BLaER1 (cell line): Measurements from ENCODE around the gene PTPRD.
A peak's percentile ranks its signal among the peaks of the same experiment; 100 is the strongest.

Experiments
- H3K27ac ChIP-seq: shearing (Covaris generic); formaldehyde crosslinking; 2 replicates; pipeline ENCODE4 v1.8.1; 2022
- H3K27me3 ChIP-seq: shearing (Covaris generic); formaldehyde crosslinking; 2 replicates; pipeline ENCODE4 v1.8.1; 2022
- H3K36me3 ChIP-seq: shearing (Covaris generic); formaldehyde crosslinking; 2 replicates; pipeline ENCODE4 v1.8.1; 2022
- H3K4me1 ChIP-seq: shearing (Covaris generic); formaldehyde crosslinking; 2 replicates; pipeline ENCODE4 v1.8.1; 2022
- H3K4me2 ChIP-seq: shearing (Covaris generic); formaldehyde crosslinking; 2 replicates; pipeline ENCODE4 v1.8.1; 2022
- H3K4me3 ChIP-seq: shearing (Covaris generic); formaldehyde crosslinking; 2 replicates; pipeline ENCODE4 v1.8.1; 2022
- H3K9ac ChIP-seq: shearing (Covaris generic); formaldehyde crosslinking; 2 replicates; pipeline ENCODE4 v1.8.1; 2022
- H3K9me3 ChIP-seq: shearing (Covaris generic); formaldehyde crosslinking; 2 replicates; pipeline ENCODE4 v1.8.1; 2022
- H4K20me1 ChIP-seq: shearing (Covaris generic); formaldehyde crosslinking; 2 replicates; pipeline ENCODE4 v1.8.1; 2022
- Cebpa-rat ChIP-seq: shearing (Covaris generic); IDR thresholded peaks from 2 replicates; pipeline ENCODE4 v1.8.1; 2022

PTPRD gene

GRCh38 chr9:9905736-9906135 lies 707.1 kb downstream of the PTPRD start:
- Histone ChIP-seq H3K27ac (no peak overlapping the region), H4K20me1 (no peaks in the 10 kb centered on the region)

DNA sequence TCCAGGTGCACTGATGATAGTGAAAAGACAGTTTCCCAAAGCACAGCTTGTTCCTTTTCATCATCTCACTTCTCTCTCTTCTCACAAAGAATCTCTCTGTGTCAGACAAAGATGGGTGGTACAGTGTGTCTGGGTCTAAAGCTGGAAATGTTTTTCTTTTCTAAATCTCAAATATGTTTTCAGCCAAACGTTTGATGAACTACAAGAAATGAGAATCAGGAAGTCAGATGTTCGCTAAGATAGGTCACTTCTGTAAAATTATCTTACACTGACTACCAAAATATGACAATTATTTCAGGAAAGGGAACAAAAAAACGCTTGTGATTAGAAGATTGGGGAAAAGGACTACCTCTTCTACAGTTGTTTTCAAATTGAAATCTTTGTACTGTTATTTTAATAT lies 708.8 kb downstream of the PTPRD start:
- Histone ChIP-seq H3K4me2 (peak overlapping the region; percentile 40), H4K20me1 (no peaks in the 10 kb centered on the region), H3K27ac (no peak overlapping the region), H3K9ac (no peak overlapping the region), H3K36me3 (no peaks in the 10 kb centered on the region), H3K9me3 (no peaks in the 10 kb centered on the region), H3K4me3 (no peak overlapping the region), H3K4me1 (peaks cover 32% of the 10 kb centered on the region), H3K27me3 (no peaks in the 10 kb centered on the region)
- no peak for TF ChIP-seq Cebpa-rat

More at GRCh38 chr9:9905736-9906135, 707.1 kb downstream of the PTPRD start:
- H3K36me3 ChIP-seq = no peaks in the 10 kb centered on the region
- no peak overlapping the region for H3K9ac ChIP-seq
- TF ChIP-seq Cebpa-rat = no peak
- H3K4me3 ChIP-seq = no peak overlapping the region
- no peaks in the 10 kb centered on the region for H3K27me3 ChIP-seq
- no peaks in the 10 kb centered on the region for H3K9me3 ChIP-seq
- peaks cover 32% of the 10 kb centered on the region for H3K4me1 ChIP-seq
- H3K4me2 ChIP-seq = no peak overlapping the region

- H3K36me3 ChIP-seq = no peaks in the 10 kb centered on the region
- no peaks in the 10 kb centered on the region for H3K27me3 ChIP-seq
- 0 out of 2 replicates have a peak overlapping the region, but pooled peaks have one; percentile 38 for H3K27ac ChIP-seq
- H3K9ac ChIP-seq = no peak overlapping the region
- no peaks in the 10 kb centered on the region for H3K9me3 ChIP-seq
- TF ChIP-seq Cebpa-rat = no peak
- H3K4me1 ChIP-seq = peaks cover 32% of the 10 kb centered on the region
- peak overlapping the region; percentile 65 for H3K4me2 ChIP-seq
- H3K4me3 ChIP-seq = no peak overlapping the region
- no peaks in the 10 kb centered on the region for H4K20me1 ChIP-seq
Observed at GRCh38 chr9:9901624-9902023, 711.2 kb downstream of the PTPRD start.

DNA sequence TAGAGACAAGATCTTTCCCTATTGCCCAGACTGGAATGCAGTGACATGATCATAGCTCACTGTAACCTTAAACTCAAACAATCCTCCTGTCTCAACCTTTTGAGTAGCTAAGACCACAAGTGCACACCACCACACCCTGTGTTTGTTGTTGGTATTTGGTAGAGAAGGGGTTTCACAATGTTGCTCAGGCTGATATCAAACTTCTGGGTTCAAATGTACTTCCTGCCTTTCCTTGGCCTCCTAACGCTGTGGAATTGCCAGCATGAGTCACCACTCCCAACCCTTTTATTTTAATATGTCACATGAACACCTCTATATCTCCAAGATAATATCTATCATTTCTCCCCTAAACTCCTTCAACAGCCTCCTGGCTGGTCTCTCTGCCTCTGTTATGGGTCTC lies 719.0 kb downstream of the PTPRD start:
- Histone ChIP-seq H3K27ac (no peak overlapping the region), H3K9ac (no peak overlapping the region), H4K20me1 (no peaks in the 10 kb centered on the region), H3K9me3 (no peaks in the 10 kb centered on the region), H3K36me3 (no peaks in the 10 kb centered on the region), H3K4me2 (no peak overlapping the region), H3K27me3 (no peaks in the 10 kb centered on the region), H3K4me1 (no peaks in the 10 kb centered on the region), H3K4me3 (no peak overlapping the region)
- TF ChIP-seq Cebpa-rat = no peak

DNA sequence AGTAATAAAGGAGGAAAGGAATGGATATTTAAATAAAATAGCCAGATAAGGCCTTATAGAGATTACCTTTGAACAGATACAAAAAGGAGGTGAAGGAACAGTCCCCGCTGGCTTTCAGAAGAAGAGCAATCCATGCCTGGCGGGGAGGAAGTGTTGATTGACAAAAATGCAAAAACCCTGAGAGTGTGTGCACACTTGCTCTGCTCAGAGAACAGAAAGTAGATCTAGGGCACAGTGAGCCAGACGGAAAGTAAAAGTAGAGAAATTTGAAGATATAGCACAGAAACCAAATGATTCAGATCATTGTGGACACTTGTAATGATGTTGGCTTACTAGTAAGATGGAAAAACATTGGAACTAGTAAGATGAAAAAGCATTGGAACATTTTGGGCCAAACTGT lies 720.6 kb downstream of the PTPRD start:
- Histone ChIP-seq H4K20me1 (no peaks in the 10 kb centered on the region), H3K27me3 (no peaks in the 10 kb centered on the region), H3K4me2 (no peak overlapping the region), H3K9ac (no peak overlapping the region), H3K36me3 (no peaks in the 10 kb centered on the region), H3K4me1 (peaks cover 9% of the 10 kb centered on the region), H3K9me3 (no peaks in the 10 kb centered on the region), H3K27ac (no peak overlapping the region), H3K4me3 (no peak overlapping the region)
- TF ChIP-seq Cebpa-rat = no peak

DNA sequence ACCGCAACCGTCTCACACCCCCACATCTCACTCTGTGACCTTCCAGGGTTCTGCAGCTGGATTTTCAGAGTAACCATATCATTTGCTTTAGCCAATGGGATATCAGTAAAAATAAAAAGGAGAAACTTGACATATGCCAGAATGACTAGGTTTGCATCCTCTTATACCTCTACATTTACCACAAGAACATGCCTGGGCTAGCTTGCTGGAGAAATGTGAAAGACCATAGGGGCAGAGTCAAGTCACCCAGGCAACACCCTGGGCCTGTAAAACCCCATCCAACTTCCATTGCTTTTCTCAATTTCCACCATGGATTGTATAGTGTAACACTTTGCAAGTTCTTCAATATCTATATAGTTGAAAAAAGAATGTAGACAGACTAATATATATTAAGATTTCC lies 731.1 kb downstream of the PTPRD start:
- Histone ChIP-seq H3K27me3 (no peaks in the 10 kb centered on the region), H3K36me3 (no peaks in the 10 kb centered on the region), H3K4me1 (no peaks in the 10 kb centered on the region), H3K27ac (no peak overlapping the region), H3K9ac (no peak overlapping the region), H3K4me2 (no peak overlapping the region), H3K9me3 (0 out of 2 replicates have a peak, but pooled peaks cover 3% of the 10 kb centered on the region), H3K4me3 (no peak overlapping the region), H4K20me1 (no peaks in the 10 kb centered on the region)
- no peak for TF ChIP-seq Cebpa-rat

- Histone ChIP-seq H3K27ac (no peak overlapping the region), H3K4me1 (no peaks in the 10 kb centered on the region), H3K4me2 (no peak overlapping the region), H3K27me3 (no peaks in the 10 kb centered on the region), H3K9me3 (no peaks in the 10 kb centered on the region), H3K4me3 (no peak overlapping the region), H4K20me1 (no peaks in the 10 kb centered on the region), H3K9ac (no peak overlapping the region), H3K36me3 (no peaks in the 10 kb centered on the region)
- no peak for TF ChIP-seq Cebpa-rat
Observed at GRCh38 chr9:9874270-9874669, 738.5 kb downstream of the PTPRD start.

DNA sequence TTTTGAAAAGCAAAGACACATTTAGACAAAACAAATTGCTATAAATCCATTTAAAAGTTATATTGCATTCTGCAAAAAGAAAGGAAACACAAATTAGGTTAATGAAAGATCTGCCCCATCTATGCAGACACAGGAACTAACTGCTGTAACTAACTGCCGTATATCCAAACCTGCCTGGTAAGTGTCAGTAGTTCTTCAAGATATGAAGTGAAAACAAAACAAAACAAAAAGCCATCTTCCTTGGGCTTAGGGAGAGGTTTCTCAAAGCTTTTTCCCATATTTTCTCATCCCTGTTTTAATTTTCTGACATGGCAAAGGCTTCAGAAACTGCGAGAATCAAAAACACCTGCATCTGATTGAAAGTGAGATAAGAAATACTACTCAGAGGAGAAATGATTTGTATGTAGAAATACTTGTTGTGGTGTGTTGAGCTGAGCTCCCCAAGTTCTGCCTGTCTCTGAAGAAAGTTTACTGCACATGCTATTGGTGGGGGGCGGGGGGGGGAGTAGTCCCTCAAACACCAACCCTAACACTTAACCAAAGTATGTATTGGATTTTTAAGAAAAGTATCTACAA lies 750.5 kb downstream of the PTPRD start:
- no peaks in the 10 kb centered on the region for H3K27me3 ChIP-seq
- H3K9ac ChIP-seq = no peak overlapping the region
- H4K20me1 ChIP-seq = no peaks in the 10 kb centered on the region
- no peak overlapping the region for H3K4me3 ChIP-seq
- H3K27ac ChIP-seq = no peak overlapping the region
- H3K9me3 ChIP-seq = no peaks in the 10 kb centered on the region
- no peak overlapping the region for H3K4me2 ChIP-seq
- TF ChIP-seq Cebpa-rat = no peak
- H3K36me3 ChIP-seq = no peaks in the 10 kb centered on the region
- no peaks in the 10 kb centered on the region for H3K4me1 ChIP-seq

- no peaks in the 10 kb centered on the region for H3K4me1 ChIP-seq
- H3K4me3 ChIP-seq = no peak overlapping the region
- no peaks in the 10 kb centered on the region for H3K36me3 ChIP-seq
- H3K27ac ChIP-seq = no peak overlapping the region
- no peaks in the 10 kb centered on the region for H4K20me1 ChIP-seq
- no peak overlapping the region for H3K9ac ChIP-seq
- no peaks in the 10 kb centered on the region for H3K27me3 ChIP-seq
- H3K9me3 ChIP-seq = no peaks in the 10 kb centered on the region
- no peak for TF ChIP-seq Cebpa-rat
- H3K4me2 ChIP-seq = no peak overlapping the region
Observed at GRCh38 chr9:9855177-9856078, 757.4 kb downstream of the PTPRD start.

DNA sequence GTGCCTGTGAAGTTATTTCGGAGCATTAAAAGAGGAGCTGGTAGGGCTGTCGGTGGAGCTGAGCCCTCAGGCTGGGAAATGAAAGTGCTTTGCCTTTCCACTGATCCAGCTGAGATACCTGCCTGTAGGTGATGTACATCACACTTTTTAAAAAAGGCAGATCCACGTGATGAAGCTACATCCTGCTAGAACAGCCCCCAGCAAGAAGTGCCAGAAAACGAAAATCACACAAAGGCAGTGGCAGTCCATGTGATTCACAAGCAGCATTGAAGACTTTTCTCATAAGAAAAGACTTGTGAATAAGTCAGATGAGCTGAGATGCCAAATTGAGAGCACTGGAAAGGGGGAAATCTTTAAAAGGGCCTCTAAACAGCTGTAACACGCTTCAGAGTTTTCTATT lies 765.1 kb downstream of the PTPRD start:
- peak overlapping the region; percentile 27; the same call in 1 of the 2 replicates for H3K4me2 ChIP-seq

More for the DNA sequence above, 765.1 kb downstream of the PTPRD start:
- Histone ChIP-seq H3K4me3 (no peak overlapping the region), H3K27me3 (no peaks in the 10 kb centered on the region), H3K9ac (no peak overlapping the region), H3K4me1 (peaks cover 20% of the 10 kb centered on the region), H3K9me3 (no peaks in the 10 kb centered on the region), H4K20me1 (no peaks in the 10 kb centered on the region), H3K36me3 (no peaks in the 10 kb centered on the region), H3K27ac (no peak overlapping the region; the same call in 1 of the 2 replicates)
- no peak for TF ChIP-seq Cebpa-rat
